NCI-H524 treated with DMSO at 0.1 percent for 48 hours (cell line): Measurements from ENCODE around the gene IL17C.

ENCODE experiments used
- DNase-seq: peaks from one replicate; lab custom pipeline; 2025; lab: John Stamatoyannopoulos, UW

The IL17C gene

GRCh38 chr16:88685156-88686061, 47.0 kb downstream of the IL17C start:
- no peak for DNase-seq

- no peak for DNase-seq
Observed at GRCh38 chr16:88686062-88686438, 47.7 kb downstream of the IL17C start.

- no peak for DNase-seq
Observed at GRCh38 chr16:88686439-88687253, 48.3 kb downstream of the IL17C start, which contains the start of gene SNAI3. TSS of gene SNAI3 (minus strand) at chr16:88686507. CDS start at chr16:88686406, 101 bp downstream.

- DNase-seq, result no peak
Observed at GRCh38 chr16:88687254-88687576, 48.8 kb downstream of the IL17C start.

- DNase-seq, result no peak
Observed at GRCh38 chr16:88687676-88688012, 49.3 kb downstream of the IL17C start.

GRCh38 chr16:88688013-88688778, 49.8 kb downstream of the IL17C start:
- no peak for DNase-seq
